Heart left ventricle (tissue), 13 donors: Measurements from ENCODE around the gene DBF4.

Experiments
- CTCF ChIP-seq, 12 donors: fragments of 200-600 bp; sonication (generic) in 4 of 12; IDR thresholded peaks; one replicate each; pipeline versions ENCODE4 v1.5.0 to v1.8.0; 2018 to 2022; ENCODE audit warnings: antibody characterized with exemption in 12 of 12, mild to moderate bottlenecking in 5 of 12
- POLR2A ChIP-seq, 2 donors: fragments of 450-650 bp; IDR thresholded peaks; one replicate each; pipeline ENCODE4 v1.6.1; 2017; ENCODE audit warnings: antibody characterized with exemption in 2 of 2, mild to moderate bottlenecking in 2 of 2, moderate library complexity in 2 of 2
- donor health status: ischemic (EF 13 %, LVEDD 7.1; RV severe dilation, severe dysfunction).
- donor health status: DM: no; HTN: yes; CAD: no.
- donor health status: DM: no; HTN: no; CAD: no.
- donor health status: ischemic (EF 25% LVEDD 6.9; RV normal size, moderate dysfunction).
- donor health status: ischemic (EF 25% LVEDD 5.7; RV mildly dilated, moderate dysfunction).
- donor health status: ischemic (EF 35%, LVEDD 5.7; RV mildly dilated, moderate dysfunction).
- donor health status: nonischemic (EF 11% LVEDD 7.7; RV severe dilation, severe dysfunction).
- donor health status: DM: yes; HTN: yes; CAD: no.
- donor health status: PGD.
- donor health status: ischemic (EF 29% LVEDD 5.4; RV normal size, mild dysfunction).
- donor health status: nonischemic (EF 23%, LVEDD 6.1; RV moderate dilation, normal function).

GRCh38 chr7:87870471-87870870 is 5.8 kb upstream of the DBF4 start:
- no peak for TF ChIP-seq POLR2A (IDR thresholded peaks at IDR 0.05)
- no peak for TF ChIP-seq CTCF (IDR thresholded peaks at IDR 0.05)
